ENCODE measurements around the gene SEL1L3.
"Not testable (repeated sequence)": the region's sequence is repeated elsewhere in the genome, so short reads cannot be mapped to it uniquely, and the experiment has no call there.

Gene SEL1L3

GRCh38 chr4:25867781-25868294, 5.0 kb upstream of the SEL1L3 start:
- DNase-seq (ENCODE audit: insufficient read length, low spot score): no peak
- TF ChIP-seq POLR2AphosphoS5 (IDR thresholded peaks at IDR 0.05; ENCODE audit: low read depth, low read length) (no peak), SPI1 (IDR thresholded peaks at IDR 0.05; ENCODE audit: low read depth, low read length) (no peak), POU2F2 (IDR thresholded peaks at IDR 0.05; ENCODE audit: low read depth, low read length) (no peak), PAX5 (IDR thresholded peaks at IDR 0.05; ENCODE audit: insufficient read depth, low read length, severe bottlenecking) (no peak), POLR2A (IDR thresholded peaks at IDR 0.05; ENCODE audit: low read depth, low read length) (no peak), TAF1 (IDR thresholded peaks at IDR 0.05; ENCODE audit: low read depth, low read length) (no peak)
- FAIRE-seq: no peak

GRCh38 chr4:25866401-25866800, 3.6 kb upstream of the SEL1L3 start:
- not testable (repeated sequence) for DNase-seq (ENCODE audit: insufficient read length, low spot score)
- FAIRE-seq: peak; percentile 73

GRCh38 chr4:25865586-25865985, 2.8 kb upstream of the SEL1L3 start:
- no peak for TF ChIP-seq POU2F2 (IDR thresholded peaks at IDR 0.05; ENCODE audit: low read depth, low read length)
- TF ChIP-seq TAF1 (IDR thresholded peaks at IDR 0.05; ENCODE audit: low read depth, low read length): no peak
- no peak for TF ChIP-seq POLR2AphosphoS5 (IDR thresholded peaks at IDR 0.05; ENCODE audit: low read depth, low read length)
- no peak for TF ChIP-seq SPI1 (IDR thresholded peaks at IDR 0.05; ENCODE audit: low read depth, low read length)
- TF ChIP-seq PAX5 (IDR thresholded peaks at IDR 0.05; ENCODE audit: insufficient read depth, low read length, severe bottlenecking): no peak
- no peak for TF ChIP-seq POLR2A (IDR thresholded peaks at IDR 0.05; ENCODE audit: low read depth, low read length)
- FAIRE-seq: no peak
- DNase-seq (ENCODE audit: insufficient read length, low spot score): no peak

GRCh38 chr4:25863831-25864418, 1.1 kb upstream of the SEL1L3 start:
- FAIRE-seq (no peak), DNase-seq (ENCODE audit: insufficient read length, low spot score) (no peak)
- TF ChIP-seq PAX5 (IDR thresholded peaks at IDR 0.05; ENCODE audit: insufficient read depth, low read length, severe bottlenecking) (no peak), POLR2AphosphoS5 (IDR thresholded peaks at IDR 0.05; ENCODE audit: low read depth, low read length) (no peak), TAF1 (IDR thresholded peaks at IDR 0.05; ENCODE audit: low read depth, low read length) (no peak), SPI1 (IDR thresholded peaks at IDR 0.05; ENCODE audit: low read depth, low read length) (no peak), POLR2A (IDR thresholded peaks at IDR 0.05; ENCODE audit: low read depth, low read length) (no peak), POU2F2 (IDR thresholded peaks at IDR 0.05; ENCODE audit: low read depth, low read length) (no peak)

- no peak for TF ChIP-seq POU2F2 (IDR thresholded peaks at IDR 0.05; ENCODE audit: low read depth, low read length)
- TF ChIP-seq TAF1 (IDR thresholded peaks at IDR 0.05; ENCODE audit: low read depth, low read length): no peak
- TF ChIP-seq SPI1 (IDR thresholded peaks at IDR 0.05; ENCODE audit: low read depth, low read length): no peak
- TF ChIP-seq PAX5 (IDR thresholded peaks at IDR 0.05; ENCODE audit: insufficient read depth, low read length, severe bottlenecking): no peak
- TF ChIP-seq POLR2A (IDR thresholded peaks at IDR 0.05; ENCODE audit: low read depth, low read length): no peak
- TF ChIP-seq POLR2AphosphoS5 (IDR thresholded peaks at IDR 0.05; ENCODE audit: low read depth, low read length): no peak
- DNase-seq (ENCODE audit: insufficient read length, low spot score) (no peak), FAIRE-seq (no peak)
Measured at GRCh38 chr4:25863347-25863784, 578 bp upstream of the SEL1L3 start.

DNA sequence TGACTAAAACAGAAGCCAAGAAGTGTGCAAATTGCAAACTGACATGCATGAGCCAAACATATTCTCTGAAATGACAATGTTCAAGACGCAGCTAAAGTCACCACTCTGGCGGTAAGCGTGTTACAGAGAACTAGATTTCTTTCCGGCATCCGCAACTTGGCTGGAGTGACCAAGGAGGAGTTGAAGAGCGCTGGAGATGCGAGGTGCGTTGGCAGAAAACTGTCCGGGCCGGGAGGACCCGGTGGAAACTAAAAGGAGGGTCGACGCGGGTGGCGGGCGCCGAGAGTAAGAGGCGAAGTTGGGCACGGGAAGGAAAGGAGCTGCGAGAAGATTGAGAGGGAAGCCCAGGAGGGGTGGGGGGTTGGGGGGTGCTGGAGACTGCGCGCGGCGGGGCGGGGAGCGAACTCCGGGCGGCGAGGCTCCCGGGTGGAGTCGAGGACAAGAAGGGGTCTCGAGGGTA, 807 bp downstream of the SEL1L3 start:
- peak; percentile 68 for FAIRE-seq
- TF ChIP-seq PAX5 (IDR thresholded peaks at IDR 0.05; ENCODE audit: insufficient read depth, low read length, severe bottlenecking) (no peak), SPI1 (IDR thresholded peaks at IDR 0.05; ENCODE audit: low read depth, low read length) (no peak), POLR2A (IDR thresholded peaks at IDR 0.05; ENCODE audit: low read depth, low read length) (no peak), POLR2AphosphoS5 (IDR thresholded peaks at IDR 0.05; ENCODE audit: low read depth, low read length) (no peak), TAF1 (IDR thresholded peaks at IDR 0.05; ENCODE audit: low read depth, low read length) (no peak), POU2F2 (IDR thresholded peaks at IDR 0.05; ENCODE audit: low read depth, low read length) (no peak)
- no peak for DNase-seq (ENCODE audit: insufficient read length, low spot score)

DNA sequence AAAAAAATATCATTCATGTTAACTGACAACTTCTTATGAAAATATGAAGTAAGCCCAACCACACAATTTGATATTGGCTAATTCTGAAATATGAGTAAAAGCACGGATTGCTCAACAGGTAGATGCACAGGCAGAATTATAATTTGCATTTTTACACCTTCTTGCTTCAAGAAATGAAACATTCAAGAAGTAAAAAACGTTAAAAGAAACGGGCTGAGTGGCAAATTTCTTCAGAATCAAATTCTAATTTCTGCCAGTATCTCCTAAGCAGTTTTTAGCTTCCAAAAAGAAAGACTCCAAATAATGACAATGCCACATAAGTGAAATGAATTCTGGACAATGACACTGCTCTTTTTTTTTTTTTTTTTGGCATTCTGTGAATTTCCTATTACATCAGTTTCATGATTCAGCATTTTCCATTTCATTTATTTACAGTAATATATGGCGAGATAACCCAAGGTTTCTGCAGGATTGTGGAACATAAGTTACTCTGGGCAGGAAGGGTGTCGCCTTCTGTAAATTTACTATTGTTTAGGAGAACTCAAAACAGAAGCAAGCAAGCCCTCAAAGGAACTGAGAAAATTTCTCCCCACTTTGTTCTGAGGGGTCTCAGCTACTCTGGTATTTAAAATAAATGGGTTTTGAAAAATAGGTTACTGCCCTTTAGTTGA, 1.4 kb downstream of the SEL1L3 start:
- DNase-seq (ENCODE audit: insufficient read length, low spot score): no peak
- no peak for FAIRE-seq
- no peak for TF ChIP-seq PAX5 (IDR thresholded peaks at IDR 0.05; ENCODE audit: insufficient read depth, low read length, severe bottlenecking)
- TF ChIP-seq SPI1 (IDR thresholded peaks at IDR 0.05; ENCODE audit: low read depth, low read length): 0 out of 2 replicates have a peak, but pooled peaks have one; percentile 3

DNA sequence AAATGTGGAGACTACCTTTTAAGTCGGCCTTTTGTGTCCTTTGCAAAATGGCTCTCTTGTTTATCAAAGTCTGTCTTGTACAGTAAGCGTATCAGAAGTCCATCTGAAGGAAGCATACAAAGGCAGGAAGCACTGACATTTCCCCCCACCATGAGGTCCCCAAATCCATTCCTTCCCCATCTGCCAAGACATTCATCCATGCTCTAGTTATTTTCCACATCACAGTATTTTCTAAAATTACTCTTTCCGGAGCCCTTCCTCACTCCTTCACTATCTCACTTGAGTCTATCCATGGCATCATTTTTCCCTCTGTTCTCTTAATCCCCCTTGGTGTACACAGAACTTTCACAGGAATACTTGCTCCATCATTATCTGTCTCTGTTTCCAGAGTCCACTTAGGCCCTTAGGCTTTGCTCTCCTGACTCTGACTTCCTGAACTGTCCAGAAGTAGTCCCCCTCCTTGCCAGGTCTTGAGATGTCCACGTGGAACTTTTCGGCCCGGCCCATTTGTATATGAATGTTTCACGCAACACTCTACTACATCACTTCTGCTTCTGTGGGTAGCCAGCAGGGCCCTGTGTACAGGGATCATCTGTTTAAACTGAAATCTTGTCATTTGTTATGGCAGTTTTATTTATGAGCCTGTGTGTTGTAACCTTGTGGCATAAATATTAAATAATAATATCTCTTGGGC, 2.1 kb downstream of the SEL1L3 start:
- TF ChIP-seq SPI1 (IDR thresholded peaks at IDR 0.05; ENCODE audit: low read depth, low read length): peak; percentile 71
- TF ChIP-seq TAF1 (IDR thresholded peaks at IDR 0.05; ENCODE audit: low read depth, low read length): no peak
- no peak for TF ChIP-seq PAX5 (IDR thresholded peaks at IDR 0.05; ENCODE audit: insufficient read depth, low read length, severe bottlenecking)
- TF ChIP-seq POLR2A (IDR thresholded peaks at IDR 0.05; ENCODE audit: low read depth, low read length): no peak
- no peak for TF ChIP-seq POU2F2 (IDR thresholded peaks at IDR 0.05; ENCODE audit: low read depth, low read length)
- peak; percentile 50 for TF ChIP-seq POLR2AphosphoS5 (IDR thresholded peaks at IDR 0.05; ENCODE audit: low read depth, low read length)
- FAIRE-seq (peak; percentile 64), DNase-seq (ENCODE audit: insufficient read length, low spot score) (no peak)

- FAIRE-seq (peak; percentile 69), DNase-seq (ENCODE audit: insufficient read length, low spot score) (no peak)
- TF ChIP-seq PAX5 (IDR thresholded peaks at IDR 0.05; ENCODE audit: insufficient read depth, low read length, severe bottlenecking) (no peak), POLR2A (IDR thresholded peaks at IDR 0.05; ENCODE audit: low read depth, low read length) (no peak), TAF1 (IDR thresholded peaks at IDR 0.05; ENCODE audit: low read depth, low read length) (peak; percentile 46; the same call in 1 of the 2 replicates), POLR2AphosphoS5 (IDR thresholded peaks at IDR 0.05; ENCODE audit: low read depth, low read length) (0 out of 2 replicates have a peak, but pooled peaks have one; percentile 32), SPI1 (IDR thresholded peaks at IDR 0.05; ENCODE audit: low read depth, low read length) (peak; percentile 93)
Measured at GRCh38 chr4:25859429-25860148, 3.2 kb downstream of the SEL1L3 start.

All from GM12891 (cell line).